ENCODE measurements around the gene CETN1. TPM values are rescaled to one million over a fixed set of nuclear protein-coding genes. Genes with fewer than 3 reads are reported as not detected.

The CETN1 gene
- total RNA-seq, 1 experiment from 2014 or later = not detected

- TF ChIP-seq, protein P1, sequence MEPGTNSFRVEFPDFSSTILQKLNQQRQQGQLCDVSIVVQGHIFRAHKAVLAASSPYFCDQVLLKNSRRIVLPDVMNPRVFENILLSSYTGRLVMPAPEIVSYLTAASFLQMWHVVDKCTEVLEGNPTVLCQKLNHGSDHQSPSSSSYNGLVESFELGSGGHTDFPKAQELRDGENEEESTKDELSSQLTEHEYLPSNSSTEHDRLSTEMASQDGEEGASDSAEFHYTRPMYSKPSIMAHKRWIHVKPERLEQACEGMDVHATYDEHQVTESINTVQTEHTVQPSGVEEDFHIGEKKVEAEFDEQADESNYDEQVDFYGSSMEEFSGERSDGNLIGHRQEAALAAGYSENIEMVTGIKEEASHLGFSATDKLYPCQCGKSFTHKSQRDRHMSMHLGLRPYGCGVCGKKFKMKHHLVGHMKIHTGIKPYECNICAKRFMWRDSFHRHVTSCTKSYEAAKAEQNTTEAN (CRISPR knock-in tag; IDR thresholded peaks at IDR 0.05) = no peak
- TF ChIP-seq NR1H2 (CRISPR knock-in tag; IDR thresholded peaks at IDR 0.05) (no peak), EMX1 (CRISPR knock-in tag; IDR thresholded peaks at IDR 0.05) (no peak), E2F4 (CRISPR knock-in tag; IDR thresholded peaks at IDR 0.05; ENCODE audit: borderline replicate concordance, low read depth) (no peak), HMGA2 (CRISPR knock-in tag; IDR thresholded peaks at IDR 0.05) (no peak)
Measured at GRCh38 chr18:627231-627630, 47.1 kb downstream of the CETN1 start (continued).

- H3K4me1 Mint-ChIP-seq = peaks cover 23% of the 10 kb centered on the region
- H3K36me3 Mint-ChIP-seq = no peaks in the 10 kb centered on the region; the same call in 1 of the 2 replicates
- DNase-seq (ENCODE audit: low spot score) (no peak), ATAC-seq (peak; percentile 51)
- no peak overlapping the region for H3K27ac Mint-ChIP-seq
- peaks cover 10% of the 10 kb centered on the region for H3K9me3 Mint-ChIP-seq
- POLR2A ChIA-PET = no interaction called here
- TF ChIP-seq ATF6 (CRISPR knock-in tag; IDR thresholded peaks at IDR 0.05) = no peak
- no peak overlapping the region for H3K4me3 Mint-ChIP-seq
- no peaks in the 10 kb centered on the region for H3K27me3 Mint-ChIP-seq (ENCODE audit: low read depth)
- CTCF ChIA-PET = interaction anchor here (0.9 to 1.7 kb wide), 4 partner anchors 8 to 210 kb away, joined by 3 to 5 read pairs (median 4); no protein-coding TSS in a partner anchor
Measured at GRCh38 chr18:629269-630150, 49.3 kb downstream of the CETN1 start.

GRCh38 chr18:631560-631959 is 51.4 kb downstream of the CETN1 start:
- no peak overlapping the region for H3K27ac Mint-ChIP-seq
- CTCF ChIA-PET = interaction anchor here (1.6 kb wide), 1 partner anchor 26 kb away, joined by 9 read pairs; the partner anchor contains the start of gene TYMS
- DNase-seq (ENCODE audit: low spot score) (no peak), ATAC-seq (no peak)
- no peak overlapping the region for H3K4me3 Mint-ChIP-seq
- peaks cover 10% of the 10 kb centered on the region for H3K9me3 Mint-ChIP-seq
- POLR2A ChIA-PET = no interaction called here
- no peaks in the 10 kb centered on the region; the same call in 1 of the 2 replicates for H3K36me3 Mint-ChIP-seq
- TF ChIP-seq CREM (CRISPR knock-in tag; IDR thresholded peaks at IDR 0.05) (no peak), HMGXB4 (CRISPR knock-in tag; IDR thresholded peaks at IDR 0.05) (no peak)
- no peaks in the 10 kb centered on the region for H3K27me3 Mint-ChIP-seq (ENCODE audit: low read depth)
- H3K4me1 Mint-ChIP-seq = peaks cover 28% of the 10 kb centered on the region

Other genes with a start within 250 kb of the CETN1 start
- gene COLEC12, start 79.7 kb upstream of the CETN1 start, total RNA-seq (2021) = 0.39 to 0.55 TPM (median 0.48 TPM) in 3 replicates
- gene CLUL1, start 16.6 kb downstream of the CETN1 start, total RNA-seq (2021) = 0.09 to 0.32 TPM (median 0.31 TPM) in 3 replicates
- 83.2 to 86.4 TPM (median 86.3 TPM) in 3 replicates for gene TYMS, start 77.3 kb downstream of the CETN1 start, total RNA-seq (2021)
- gene ENOSF1, start 132.2 kb downstream of the CETN1 start, total RNA-seq (2021) = 44.1 to 52.9 TPM (median 44.6 TPM) in 3 replicates
- gene YES1, start 231.9 kb downstream of the CETN1 start, total RNA-seq (2021) = 89.7 to 113 TPM (median 96.6 TPM) in 3 replicates

Measured in WTC11 (cell line).